Activated CD8-positive, alpha-beta memory T cell treated with anti-CD3 and anti-CD28 coated beads for 36 hours (primary cell): Measurements from ENCODE around the gene UQCRC1. TPM values are rescaled to one million over a fixed set of nuclear protein-coding genes. Genes with fewer than 3 reads are reported as not detected.
"Not testable (repeated sequence)": the region's sequence is repeated elsewhere in the genome, so short reads cannot be mapped to it uniquely, and the experiment has no call there.

ENCODE experiments used
- CTCF ChIA-PET: fragments of 350-600 bp; sonication (Branson Sonifier 250); formaldehyde crosslinking; loops from one replicate; lab custom pipeline; 2021; ENCODE audit warnings: antibody characterized with exemption; lab: Charles Lee
- POLR2A ChIA-PET: fragments of 350-600 bp; sonication (Branson Sonifier 250); formaldehyde crosslinking; loops from one replicate; lab custom pipeline; 2021; ENCODE audit warnings: antibody characterized with exemption; lab: Charles Lee
- total RNA-seq, 2 experiments: library from RNA; stranded (reverse); gene quantifications; one replicate each; pipeline ENCODE4 v1.2.3, GENCODE V29; 2021

The UQCRC1 gene
- total RNA-seq, 2 experiments from 2014 or later, result 230 to 237 TPM

- CTCF ChIA-PET, result interaction anchor here (0.6 to 2.0 kb wide), 2 partner anchors 115 to 1237 kb away, joined by 4 to 8 read pairs; no protein-coding TSS in a partner anchor
- POLR2A ChIA-PET, result not testable (repeated sequence)
Observed at GRCh38 chr3:48551651-48552050, 57.8 kb downstream of the UQCRC1 start.

Other genes with a start within 250 kb of the UQCRC1 start
- gene FBXW12, start 237.4 kb downstream of the UQCRC1 start, total RNA-seq, result not detected
- 1 to 10 TPM; 4.9 to 5.3 TPM for gene PLXNB1, start 179.6 kb downstream of the UQCRC1 start, total RNA-seq
- gene CCDC51, start 169.5 kb downstream of the UQCRC1 start, total RNA-seq, result 10 to 100 TPM; 28.3 to 30.7 TPM
- 100 to 1,000 TPM; 402 to 429 TPM for gene TMA7, start 169.4 kb downstream of the UQCRC1 start, total RNA-seq
- gene ATRIP, start 162.9 kb downstream of the UQCRC1 start, total RNA-seq, result 10 to 100 TPM; 20.8 to 21.3 TPM
- 10 to 100 TPM; 78.1 to 87.2 TPM for gene SHISA5, start 105.5 kb downstream of the UQCRC1 start, total RNA-seq
- 10 to 100 TPM; 16.2 to 18.7 TPM for gene PFKFB4, start 52.8 kb downstream of the UQCRC1 start, total RNA-seq
- not detected for gene UCN2, start 45.9 kb downstream of the UQCRC1 start, total RNA-seq
- 1 to 10 TPM in 1 of 2 experiments, under 1 TPM in 1; 0.99 to 1.3 TPM for gene COL7A1, start 14.3 kb downstream of the UQCRC1 start, total RNA-seq
- gene TMEM89, start 12.1 kb upstream of the UQCRC1 start, total RNA-seq, result not detected
- gene SLC26A6, start 25.8 kb upstream of the UQCRC1 start, total RNA-seq, result 10 to 100 TPM; 30.4 to 32.8 TPM
- 10 to 100 TPM; 23.6 to 24.4 TPM for gene CELSR3, start 53.2 kb upstream of the UQCRC1 start, total RNA-seq
- gene NCKIPSD, start 76.3 kb upstream of the UQCRC1 start, total RNA-seq, result 10 to 100 TPM; 42.2 to 42.6 TPM
- 10 to 100 TPM; 42.8 to 47.9 TPM for gene IP6K2, start 107.6 kb upstream of the UQCRC1 start, total RNA-seq
- gene PRKAR2A, start 238.2 kb upstream of the UQCRC1 start, total RNA-seq, result 10 to 100 TPM; 55.6 to 57.2 TPM